ENCODE results near the gene LIN7A. TPM values are rescaled to one million over a fixed set of nuclear protein-coding genes. Genes with fewer than 3 reads are reported as not detected.

LIN7A gene
- total and polyA plus RNA-seq, 12 donors: 0.35 to 6.0 (median 2.7) TPM

GRCh38 chr12:80821513-80822000, 116.2 kb downstream of the LIN7A start:
- WGBS, 4 donors: 58 to 92% (median 68%) methylated on average over 4 of the region's 4 CpGs
- H3K4me1 ChIP-seq (replicated peaks in 1 of 2): no peaks in the 10 kb centered on the region
- H3K27ac ChIP-seq: no peak overlapping the region
- H3K4me3 ChIP-seq: no peak overlapping the region
- no peaks in the 10 kb centered on the region for H3K36me3 ChIP-seq (replicated peaks in 1 of 2)
- no peak for TF ChIP-seq CTCF (IDR thresholded peaks at IDR 0.05)
- TF ChIP-seq POLR2A (IDR thresholded peaks at IDR 0.05): no peak
- intact Hi-C loops (cut with DNase I): no loop called here
- no peaks in the 10 kb centered on the region for H3K27me3 ChIP-seq
- no peaks in the 10 kb centered on the region for H3K9me3 ChIP-seq (replicated peaks in 1 of 3)
- DNase-seq: no peak

GRCh38 chr12:80818878-80819277, 118.9 kb downstream of the LIN7A start:
- intact Hi-C loops (cut with DNase I): no loop called here
- DNase-seq: no peak
- no peaks in the 10 kb centered on the region for H3K4me1 ChIP-seq (replicated peaks in 1 of 2)
- no peak overlapping the region for H3K27ac ChIP-seq
- no peaks in the 10 kb centered on the region for H3K9me3 ChIP-seq (replicated peaks in 1 of 3)
- H3K27me3 ChIP-seq: no peaks in the 10 kb centered on the region
- no peak overlapping the region for H3K4me3 ChIP-seq
- TF ChIP-seq CTCF (IDR thresholded peaks at IDR 0.05): no peak
- TF ChIP-seq POLR2A (IDR thresholded peaks at IDR 0.05): no peak
- no peaks in the 10 kb centered on the region for H3K36me3 ChIP-seq (replicated peaks in 1 of 2)

- H3K27me3 ChIP-seq: no peaks in the 10 kb centered on the region
- H3K9me3 ChIP-seq (replicated peaks in 1 of 3): no peaks in the 10 kb centered on the region
- no peak overlapping the region for H3K4me3 ChIP-seq
- TF ChIP-seq CTCF (IDR thresholded peaks at IDR 0.05) (no peak), POLR2A (IDR thresholded peaks at IDR 0.05) (no peak)
- DNase-seq: no peak
- no peak overlapping the region for H3K27ac ChIP-seq
- no peaks in the 10 kb centered on the region for H3K4me1 ChIP-seq (replicated peaks in 1 of 2)
- intact Hi-C loops (cut with DNase I): no loop called here
- no peaks in the 10 kb centered on the region for H3K36me3 ChIP-seq (replicated peaks in 1 of 2)
These were observed 122.4 kb downstream of the LIN7A start for GRCh38 chr12:80815351-80815750.

- no peaks in the 10 kb centered on the region for H3K27me3 ChIP-seq
- intact Hi-C loops (cut with DNase I): no loop called here
- H3K36me3 ChIP-seq (replicated peaks in 1 of 2): no peaks in the 10 kb centered on the region
- TF ChIP-seq CTCF (IDR thresholded peaks at IDR 0.05): no peak
- no peak for TF ChIP-seq POLR2A (IDR thresholded peaks at IDR 0.05)
- 83 to 94% (median 85%) methylated on average over 4 of the region's 4 CpGs for WGBS, 4 donors
- H3K4me1 ChIP-seq (replicated peaks in 1 of 2): no peaks in the 10 kb centered on the region
- no peak for DNase-seq
- H3K9me3 ChIP-seq (replicated peaks in 1 of 3): no peaks in the 10 kb centered on the region
- no peak overlapping the region for H3K27ac ChIP-seq
- no peak overlapping the region for H3K4me3 ChIP-seq
These were observed 123.3 kb downstream of the LIN7A start for GRCh38 chr12:80814453-80814852.

All from adrenal gland (tissue), 12 donors.